HepG2 (cell line): ENCODE measurements around the gene CA10. TPM values are rescaled to one million over a fixed set of nuclear protein-coding genes. Genes with fewer than 3 reads are reported as not detected.

Source experiments
- ATAC-seq: fragments of 200-7000 bp; cut with Tn5 transposase; 3 replicates; pipeline ENCODE4 v1.9.1; 2020; ENCODE audit warnings: mild to moderate bottlenecking, moderate library complexity
- Bru-seq: library from RNA; stranded (reverse); fragments of 400-500 nt; gene quantifications from one replicate; lab custom pipeline; 2021; lab: Mats Ljungman, UMichigan
- BruChase-seq, 2 experiments: library from RNA; stranded (reverse); fragments of 400-500 nt; gene quantifications; one replicate each; lab custom pipeline; 2021; lab: Mats Ljungman, UMichigan
- BruUV-seq: library from RNA; stranded (reverse); fragments of 400-500 nt; replicated peaks from 2 replicates; lab custom pipeline; 2021; lab: Mats Ljungman, UMichigan
- CTCF ChIA-PET: fragments of 300-600 bp; formaldehyde crosslinking; extraction: SDS; loops from one replicate; lab custom pipeline; 2021; ENCODE audit warnings: low total read pairs, inconsistent platforms, low intra/inter-chr PET ratio; lab: Yijun Ruan, JAX
- POLR2A ChIA-PET: fragments of 350-600 bp; sonication (Branson Sonifier 250); formaldehyde crosslinking; loops from one replicate; lab custom pipeline; 2020; ENCODE audit warnings: antibody characterized with exemption, inconsistent platforms; lab: Yijun Ruan, JAX
- DNase-seq: peaks from one replicate; pipeline ENCODE4 v3.0.0-alpha.2; 2015; ENCODE audit warnings: low spot score
- FAIRE-seq: peaks from 3 replicates; lab custom pipeline; 2011; peaks lifted over from hg19 to GRCh38; lab: Jason Lieb, UNC
- H2AFZ ChIP-seq: one replicate; pipeline ENCODE4 v1.6.1; 2011; ENCODE audit warnings: low read length, inconsistent platforms
- H3K27ac ChIP-seq: fragments of 300-600 bp; 3 replicates; pipeline ENCODE4 v1.8.0; 2011; ENCODE audit warnings: mixed run types, mild to moderate bottlenecking, mixed read lengths, low read length, inconsistent platforms; ENCODE audit not compliant: insufficient read depth; ENCODE audit errors: extremely low read length
- H3K27me3 ChIP-seq, 2 experiments: fragments of 200-600 bp in 1 of 2; 2 replicates in 1 of 2; 3 replicates in 1 of 2; pipeline versions ENCODE4 v1.6.0 to v1.8.0; 2011; ENCODE audit warnings: low read length in 2 of 2, mild to moderate bottlenecking in 2 of 2, moderate library complexity in 2 of 2, inconsistent platforms in 1 of 2; ENCODE audit not compliant: insufficient read depth in 2 of 2, control insufficient read depth in 1 of 2
- H3K36me3 ChIP-seq, 2 experiments: fragments of 200-600 bp in 1 of 2; replicated peaks in 1 of 2; 2 replicates in 1 of 2; 3 replicates in 1 of 2; pipeline versions ENCODE4 v1.5.1 to v1.8.0; 2011; ENCODE audit warnings: low read length in 2 of 2, inconsistent platforms in 1 of 2; ENCODE audit not compliant: insufficient read depth in 2 of 2, control insufficient read depth in 1 of 2
- H3K4me1 ChIP-seq: 2 replicates; pipeline ENCODE4 v1.5.1; 2012; ENCODE audit warnings: low read length, inconsistent platforms; ENCODE audit not compliant: insufficient read depth
- H3K4me2 ChIP-seq: 2 replicates; pipeline ENCODE4 v1.6.0; 2011; ENCODE audit warnings: low read depth, low read length, inconsistent platforms
- H3K4me3 ChIP-seq, 3 experiments: fragments of 200-600 bp in 1 of 3; sonication (generic), shearing (Covaris generic) in 1 of 3; replicated peaks in 1 of 3; 2 replicates each; pipeline ENCODE4 v1.5.1; 2011 to 2016; ENCODE audit warnings: low read length in 3 of 3, inconsistent platforms in 2 of 3, low read depth in 2 of 3, mild to moderate bottlenecking in 2 of 3, control low read depth in 1 of 3, mixed read lengths in 1 of 3; ENCODE audit not compliant: insufficient read depth in 1 of 3
- H3K79me2 ChIP-seq: one replicate; pipeline ENCODE4 v1.6.1; 2011; ENCODE audit warnings: low read length, inconsistent platforms; ENCODE audit not compliant: insufficient read depth
- H3K9ac ChIP-seq: 2 replicates; pipeline ENCODE4 v1.6.0; 2011; ENCODE audit warnings: mild to moderate bottlenecking, low read depth, low read length, inconsistent platforms; ENCODE audit not compliant: insufficient read depth
- H3K9me3 ChIP-seq: 2 replicates; pipeline ENCODE4 v1.5.1; 2012; ENCODE audit warnings: mild to moderate bottlenecking, low read length
- H4K20me1 ChIP-seq: 2 replicates; pipeline ENCODE4 v1.6.0; 2011; ENCODE audit warnings: inconsistent platforms, mild to moderate bottlenecking, low read length, moderate library complexity; ENCODE audit not compliant: insufficient read depth
- JDP2 ChIP-seq: sonication (generic); formaldehyde crosslinking; IDR thresholded peaks from 2 replicates; pipeline ENCODE4 v1.8.1; 2022; ENCODE audit warnings: missing genetic modification reagents, borderline replicate concordance
- KDM2A ChIP-seq: sonication (generic); formaldehyde crosslinking; IDR thresholded peaks from 2 replicates; pipeline ENCODE4 v1.4.0; 2020; ENCODE audit warnings: low read depth, missing genetic modification reagents, borderline replicate concordance
- RAD21 ChIP-seq: fragments of 450-650 bp; formaldehyde crosslinking; IDR thresholded peaks from 2 replicates; pipeline ENCODE4 v1.5.0; 2020; ENCODE audit warnings: mild to moderate bottlenecking
- RBM39 ChIP-seq: fragments of 200-400 bp; formaldehyde crosslinking; IDR thresholded peaks from one replicate; pipeline ENCODE4 v1.6.1; 2018; ENCODE audit warnings: antibody characterized with exemption, mild to moderate bottlenecking, low read depth, low read length; ENCODE audit not compliant: poor library complexity, severe bottlenecking
- SMARCC2 ChIP-seq: fragments of 450-650 bp; IDR thresholded peaks from 2 replicates; pipeline ENCODE4 v1.6.1; 2017; ENCODE audit warnings: antibody characterized with exemption, mild to moderate bottlenecking
- TSC22D2 ChIP-seq: sonication (generic); formaldehyde crosslinking; IDR thresholded peaks from 2 replicates; pipeline ENCODE4 v1.5.1; 2020; ENCODE audit warnings: missing genetic modification reagents, mild to moderate bottlenecking, borderline replicate concordance
- ZFP37 ChIP-seq: sonication (generic); formaldehyde crosslinking; IDR thresholded peaks from 2 replicates; pipeline ENCODE4 v1.4.0; 2020; ENCODE audit warnings: missing genetic modification reagents, borderline replicate concordance
- ZNF234 ChIP-seq: sonication (generic); formaldehyde crosslinking; conservative IDR thresholded peaks from 2 replicates; pipeline ENCODE4 v1.5.1; 2020; ENCODE audit warnings: mild to moderate bottlenecking, missing genetic modification reagents
- ZNF253 ChIP-seq: sonication (generic); formaldehyde crosslinking; IDR thresholded peaks from 2 replicates; pipeline ENCODE4 v1.8.0; 2022; ENCODE audit warnings: mild to moderate bottlenecking, missing genetic modification reagents, borderline replicate concordance
- ZNF354B ChIP-seq: sonication (generic); formaldehyde crosslinking; IDR thresholded peaks from 2 replicates; pipeline ENCODE4 v1.8.0; 2022; ENCODE audit warnings: mild to moderate bottlenecking, missing genetic modification reagents
- ZNF451 ChIP-seq: sonication (generic); formaldehyde crosslinking; IDR thresholded peaks from 2 replicates; pipeline ENCODE4 v1.5.0; 2020; ENCODE audit warnings: mild to moderate bottlenecking, missing genetic modification reagents
- ZNF510 ChIP-seq: sonication (generic); formaldehyde crosslinking; IDR thresholded peaks from 2 replicates; pipeline ENCODE4 v1.4.0; 2020; ENCODE audit warnings: low read depth, mild to moderate bottlenecking, missing genetic modification reagents
- ZNF557 ChIP-seq: sonication (generic); formaldehyde crosslinking; IDR thresholded peaks from 2 replicates; pipeline ENCODE4 v1.4.0; 2020; ENCODE audit warnings: missing genetic modification reagents
- ZNF660 ChIP-seq: sonication (generic); formaldehyde crosslinking; IDR thresholded peaks from 2 replicates; pipeline ENCODE4 v1.5.1; 2020; ENCODE audit warnings: mild to moderate bottlenecking, low read depth, missing genetic modification reagents, borderline replicate concordance
- ZNF766 ChIP-seq: sonication (generic); formaldehyde crosslinking; IDR thresholded peaks from 2 replicates; pipeline ENCODE4 v1.5.0; 2020; ENCODE audit warnings: missing genetic modification reagents, borderline replicate concordance
- WGBS: methylation state at CpG from one replicate; pipeline ENCODE4 v1.1.6; 2017; ENCODE audit warnings: low lambda C conversion rate; 5-methylcytosine and 5-hydroxymethylcytosine counted together
- in situ Hi-C: cut with HindIII; loops from 2 replicates; pipeline ENCODE4 v1.10.0; 2017; ENCODE audit warnings: low pct_unique_long_range_greater_than_20kb; ENCODE audit not compliant: extremely low pct_ligation_motif_present
- intact Hi-C: fragments of 100-400 bp; cut with micrococcal nuclease; formaldehyde crosslinking; loops from one replicate; pipeline ENCODE4 v1.10.0; 2022; ENCODE audit not compliant: unreplicated experiment
- long read RNA-seq, 2 experiments: library from RNA in 1 of 2; library from polyadenylated mRNA in 1 of 2; stranded (forward) in 1 of 2; unstranded in 1 of 2; transcript quantifications; one replicate each; pipeline ENCODE4 v2.0.0, GENCODE V29; 2019 to 2022
- polyA minus RNA-seq, 3 experiments: library from RNA; depleted of rRNA, polyadenylated mRNA; stranded (reverse); fragments of >200 nt; gene quantifications; 2 replicates each; pipeline ENCODE4 v1.2.3, GENCODE V29; 2011; ENCODE audit warnings: low replicate concordance in 1 of 3
- polyA plus RNA-seq, 8 experiments: library from polyadenylated mRNA; depleted of rRNA in 3 of 8; stranded (reverse) in 7 of 8; unstranded in 1 of 8; fragments of >200 nt; fragmentation: Illumina TruSeq in 4 of 8; extraction: Trizol in 4 of 8; gene quantifications; 2 replicates each; pipeline versions ENCODE4 v1.2.1 to v1.2.3, GENCODE V29; 2011 to 2016; ENCODE audit warnings: low read depth in 4 of 8, missing spikeins in 1 of 8, mixed read lengths in 1 of 8; ENCODE audit not compliant: insufficient read depth in 1 of 8
- total RNA-seq, 5 experiments: library from RNA; depleted of rRNA; stranded (reverse); fragments of >200 nt; fragmentation: Illumina TruSeq; extraction: Trizol; gene quantifications; 2 replicates each; pipeline ENCODE4 v1.2.3, GENCODE V29; 2016; ENCODE audit warnings: low read depth in 1 of 5

The CA10 gene
- total RNA-seq (2016; rRNA removed; fragmentation: Illumina TruSeq; extraction: Trizol), result not detected in 2 replicates
- not detected in 2 replicates for total RNA-seq (2016; cell fraction: cytosol; rRNA removed; fragmentation: Illumina TruSeq; extraction: Trizol; ENCODE audit: low read depth)
- not detected in 2 replicates for total RNA-seq (2016; cell fraction: insoluble cytoplasmic fraction; rRNA removed; fragmentation: Illumina TruSeq; extraction: Trizol)
- total RNA-seq (2016; cell fraction: membrane; rRNA removed; fragmentation: Illumina TruSeq; extraction: Trizol), result not detected in 2 replicates
- not detected in 2 replicates for total RNA-seq (2016; cell fraction: nucleus; rRNA removed; fragmentation: Illumina TruSeq; extraction: Trizol)
- polyA plus RNA-seq (2011; rRNA removed), result not detected in 2 replicates
- not detected in 2 replicates for polyA plus RNA-seq (2011; cell fraction: cytosol; rRNA removed)
- polyA plus RNA-seq (2011; cell fraction: nucleus; rRNA removed), result not detected in 2 replicates
- polyA plus RNA-seq (2012), result not detected in 2 replicates
- not detected in 2 replicates for polyA plus RNA-seq (2016; cell fraction: cytosol; fragmentation: Illumina TruSeq; extraction: Trizol; ENCODE audit: low read depth)
- polyA plus RNA-seq (2016; cell fraction: insoluble cytoplasmic fraction; fragmentation: Illumina TruSeq; extraction: Trizol; ENCODE audit: low read depth), result not detected in 2 replicates
- polyA plus RNA-seq (2016; cell fraction: membrane; fragmentation: Illumina TruSeq; extraction: Trizol; ENCODE audit: low read depth), result not detected in 2 replicates
- not detected in 2 replicates for polyA plus RNA-seq (2016; cell fraction: nucleus; fragmentation: Illumina TruSeq; extraction: Trizol; ENCODE audit: insufficient read depth, low read depth)
- not detected in 2 replicates for polyA minus RNA-seq (2011; rRNA and poly(A)+ RNA removed; ENCODE audit: low replicate concordance)
- not detected in 2 replicates for polyA minus RNA-seq (2011; cell fraction: cytosol; rRNA and poly(A)+ RNA removed)
- not detected in 2 replicates for polyA minus RNA-seq (2011; cell fraction: nucleus; rRNA and poly(A)+ RNA removed)
- Bru-seq, nascent RNA, result percentile 0 among the genes with signal in this experiment
- percentile 0 among the genes with signal in this experiment for BruChase-seq, experiment 1, labeled RNA remaining after a 6-hour chase
- not detected for BruChase-seq, experiment 2, labeled RNA remaining after a 2-hour chase
- long read RNA-seq, experiment 1, result 0 reads
- long read RNA-seq, experiment 2, result 0 reads

DNA sequence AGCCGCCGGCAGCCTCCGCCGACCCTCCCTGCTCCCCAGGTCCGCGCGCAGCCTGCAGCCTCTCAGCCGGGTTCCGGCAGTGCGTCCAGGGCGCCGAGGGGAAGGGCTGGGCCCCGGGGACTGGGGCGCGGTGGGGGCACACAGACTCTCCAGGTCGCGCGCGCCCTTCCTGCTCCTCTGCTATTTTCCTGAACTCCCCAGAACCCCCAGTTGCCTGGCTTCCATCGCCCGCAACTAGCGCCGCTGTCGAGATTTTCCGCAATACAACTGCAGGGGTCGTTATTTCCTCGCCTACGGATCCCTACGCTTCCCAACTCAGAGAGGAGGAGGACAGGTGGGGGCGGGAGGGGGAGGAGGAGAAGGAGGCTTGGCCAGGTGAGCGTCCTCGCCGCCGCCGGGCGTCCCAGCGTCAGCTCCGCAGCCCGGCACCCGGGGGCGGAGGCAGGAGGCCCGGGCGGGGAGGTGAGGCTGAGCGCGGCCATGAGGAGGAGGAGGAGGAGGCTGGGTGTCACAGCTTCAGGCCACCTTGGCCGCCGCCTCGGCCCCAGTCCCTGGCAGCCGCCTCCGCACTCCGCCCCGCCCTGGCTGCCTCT, at the start of gene CA10:
Gene CA10, minus strand, starts transcription at position 265 of the 593 bp plus-strand sequence.
- in situ Hi-C loops, result no loop called here

More for the DNA sequence above, at the start of gene CA10:
- H3K9ac ChIP-seq, result no peak within 1 kb of the TSS
- no peaks in the 10 kb centered on the region for H3K79me2 ChIP-seq
- H3K27me3 ChIP-seq, result no peaks in the 10 kb centered on the region; a peak in 1 of 5 replicates
- H4K20me1 ChIP-seq, result no peaks in the 10 kb centered on the region
- no peak within 1 kb of the TSS for H3K4me3 ChIP-seq
- no peak for TF ChIP-seq ZFP37 (CRISPR knock-in tag)
- TF ChIP-seq ZNF451 (CRISPR knock-in tag), result no peak
- TF ChIP-seq ZNF557 (CRISPR knock-in tag), result no peak
- no peak for TF ChIP-seq ZNF354B
- no peak for TF ChIP-seq JDP2
- TF ChIP-seq ZNF510 (CRISPR knock-in tag), result no peak
- no peak for TF ChIP-seq ZNF234 (CRISPR knock-in tag)
- TF ChIP-seq RBM39, result no peak
- no peak for TF ChIP-seq ZNF660 (CRISPR knock-in tag)
- no peak for TF ChIP-seq TSC22D2 (CRISPR knock-in tag)
- no peak for TF ChIP-seq ZNF766 (CRISPR knock-in tag)
- no peak for TF ChIP-seq ZNF253 (CRISPR knock-in tag)
- TF ChIP-seq KDM2A (CRISPR knock-in tag), result no peak
- no peak for TF ChIP-seq RAD21 (CRISPR knock-in tag)
- no peak for TF ChIP-seq SMARCC2
- intact Hi-C loops, result no loop called here
- DNase-seq (no peak), ATAC-seq (no peak), FAIRE-seq (no peak)
- no peaks in the 10 kb centered on the region for H3K36me3 ChIP-seq
- H2AFZ ChIP-seq, result no peak within 1 kb of the TSS
- 66% methylated on average over 29 of the region's 52 CpGs for WGBS
- CTCF ChIA-PET, result no interaction called here
- BruUV-seq, result no TSS peak
- peaks cover 17% of the 10 kb centered on the region for H3K9me3 ChIP-seq
- H3K4me2 ChIP-seq, result no peak within 1 kb of the TSS
- POLR2A ChIA-PET, result no interaction called here
- H3K27ac ChIP-seq, result no peak within 1 kb of the TSS
- H3K4me1 ChIP-seq, result no peaks in the 10 kb centered on the region
